Measurements from ENCODE around the gene CCDC89.

GRCh38 chr11:85695546-85695945 lies 9.6 kb upstream of the CCDC89 start:
- TF ChIP-seq CTCF (IDR thresholded peaks at IDR 0.05) (no peak), EZH2 (IDR thresholded peaks at IDR 0.05; ENCODE audit: borderline replicate concordance, insufficient read depth, low read depth, low read length, poor library complexity, severe bottlenecking) (no peak)
